Measurements from ENCODE around the gene PLCL1.

The PLCL1 gene

GRCh38 chr2:197986977-197987376 is 182.6 kb downstream of the PLCL1 start:
- no peak overlapping the region for H3K27ac ChIP-seq (ENCODE audit: low read depth, low read length)
- no peaks in the 10 kb centered on the region for H3K27me3 ChIP-seq (ENCODE audit: control insufficient read depth in 1 of 2, insufficient read depth in 2 of 2, low read length in 2 of 2)
- H3K9me3 ChIP-seq (ENCODE audit: control insufficient read depth in 1 of 2, low read length in 2 of 2): no peaks in the 10 kb centered on the region
- no peaks in the 10 kb centered on the region for H3K36me3 ChIP-seq (ENCODE audit: control insufficient read depth in 1 of 2, insufficient read depth in 2 of 2, low read length in 2 of 2)
- no peak overlapping the region for H3K9ac ChIP-seq (ENCODE audit: low read depth in 1 of 2, low read length in 2 of 2)
- no peak overlapping the region for H3K4me3 ChIP-seq (ENCODE audit: low read depth in 1 of 2, low read length in 2 of 2)
- no peaks in the 10 kb centered on the region for H3K4me1 ChIP-seq (ENCODE audit: control insufficient read depth in 1 of 2, insufficient read depth in 2 of 2, low read length in 2 of 2)

- H3K9me3 ChIP-seq (ENCODE audit: control insufficient read depth in 1 of 2, low read length in 2 of 2): no peaks in the 10 kb centered on the region
- H3K27ac ChIP-seq (ENCODE audit: low read depth, low read length): no peak overlapping the region
- H3K27me3 ChIP-seq (ENCODE audit: control insufficient read depth in 1 of 2, insufficient read depth in 2 of 2, low read length in 2 of 2): no peaks in the 10 kb centered on the region
- H3K36me3 ChIP-seq (ENCODE audit: control insufficient read depth in 1 of 2, insufficient read depth in 2 of 2, low read length in 2 of 2): no peaks in the 10 kb centered on the region
- H3K4me3 ChIP-seq (ENCODE audit: low read depth in 1 of 2, low read length in 2 of 2): no peak overlapping the region
- H3K9ac ChIP-seq (ENCODE audit: low read depth in 1 of 2, low read length in 2 of 2): no peak overlapping the region
- H3K4me1 ChIP-seq (ENCODE audit: control insufficient read depth in 1 of 2, insufficient read depth in 2 of 2, low read length in 2 of 2): no peaks in the 10 kb centered on the region
Observed at GRCh38 chr2:197990356-197990755, 186.0 kb downstream of the PLCL1 start.

GRCh38 chr2:197992482-197993133 is 188.2 kb downstream of the PLCL1 start:
- Histone ChIP-seq H3K4me1 (ENCODE audit: control insufficient read depth in 1 of 2, insufficient read depth in 2 of 2, low read length in 2 of 2) (no peaks in the 10 kb centered on the region), H3K36me3 (ENCODE audit: control insufficient read depth in 1 of 2, insufficient read depth in 2 of 2, low read length in 2 of 2) (no peaks in the 10 kb centered on the region), H3K27ac (ENCODE audit: low read depth, low read length) (no peak overlapping the region), H3K4me3 (ENCODE audit: low read depth in 1 of 2, low read length in 2 of 2) (no peak overlapping the region), H3K9ac (ENCODE audit: low read depth in 1 of 2, low read length in 2 of 2) (no peak overlapping the region), H3K27me3 (ENCODE audit: control insufficient read depth in 1 of 2, insufficient read depth in 2 of 2, low read length in 2 of 2) (no peaks in the 10 kb centered on the region), H3K9me3 (ENCODE audit: control insufficient read depth in 1 of 2, low read length in 2 of 2) (no peaks in the 10 kb centered on the region)

GRCh38 chr2:197993363-197993762 is 189.0 kb downstream of the PLCL1 start:
- Histone ChIP-seq H3K9ac (ENCODE audit: low read depth in 1 of 2, low read length in 2 of 2) (no peak overlapping the region), H3K27me3 (ENCODE audit: control insufficient read depth in 1 of 2, insufficient read depth in 2 of 2, low read length in 2 of 2) (no peaks in the 10 kb centered on the region), H3K4me3 (ENCODE audit: low read depth in 1 of 2, low read length in 2 of 2) (no peak overlapping the region), H3K9me3 (ENCODE audit: control insufficient read depth in 1 of 2, low read length in 2 of 2) (no peaks in the 10 kb centered on the region), H3K36me3 (ENCODE audit: control insufficient read depth in 1 of 2, insufficient read depth in 2 of 2, low read length in 2 of 2) (no peaks in the 10 kb centered on the region), H3K27ac (ENCODE audit: low read depth, low read length) (no peak overlapping the region), H3K4me1 (ENCODE audit: control insufficient read depth in 1 of 2, insufficient read depth in 2 of 2, low read length in 2 of 2) (no peaks in the 10 kb centered on the region)

GRCh38 chr2:197993830-197994229 is 189.4 kb downstream of the PLCL1 start:
- Histone ChIP-seq H3K9ac (ENCODE audit: low read depth in 1 of 2, low read length in 2 of 2) (no peak overlapping the region), H3K27me3 (ENCODE audit: control insufficient read depth in 1 of 2, insufficient read depth in 2 of 2, low read length in 2 of 2) (no peaks in the 10 kb centered on the region), H3K9me3 (ENCODE audit: control insufficient read depth in 1 of 2, low read length in 2 of 2) (no peaks in the 10 kb centered on the region), H3K4me1 (ENCODE audit: control insufficient read depth in 1 of 2, insufficient read depth in 2 of 2, low read length in 2 of 2) (no peaks in the 10 kb centered on the region), H3K27ac (ENCODE audit: low read depth, low read length) (no peak overlapping the region), H3K36me3 (ENCODE audit: control insufficient read depth in 1 of 2, insufficient read depth in 2 of 2, low read length in 2 of 2) (no peaks in the 10 kb centered on the region), H3K4me3 (ENCODE audit: low read depth in 1 of 2, low read length in 2 of 2) (no peak overlapping the region)

- Histone ChIP-seq H3K4me3 (ENCODE audit: low read depth in 1 of 2, low read length in 2 of 2) (no peak overlapping the region), H3K27me3 (ENCODE audit: control insufficient read depth in 1 of 2, insufficient read depth in 2 of 2, low read length in 2 of 2) (no peaks in the 10 kb centered on the region), H3K4me1 (ENCODE audit: control insufficient read depth in 1 of 2, insufficient read depth in 2 of 2, low read length in 2 of 2) (no peaks in the 10 kb centered on the region), H3K36me3 (ENCODE audit: control insufficient read depth in 1 of 2, insufficient read depth in 2 of 2, low read length in 2 of 2) (no peaks in the 10 kb centered on the region), H3K9ac (ENCODE audit: low read depth in 1 of 2, low read length in 2 of 2) (no peak overlapping the region), H3K9me3 (ENCODE audit: control insufficient read depth in 1 of 2, low read length in 2 of 2) (no peaks in the 10 kb centered on the region), H3K27ac (ENCODE audit: low read depth, low read length) (no peak overlapping the region)
Observed at GRCh38 chr2:197994751-197995150, 190.4 kb downstream of the PLCL1 start.

GRCh38 chr2:197996583-197996982 is 192.2 kb downstream of the PLCL1 start:
- H3K9ac ChIP-seq (ENCODE audit: low read depth in 1 of 2, low read length in 2 of 2): no peak overlapping the region
- H3K4me3 ChIP-seq (ENCODE audit: low read depth in 1 of 2, low read length in 2 of 2): no peak overlapping the region
- H3K27ac ChIP-seq (ENCODE audit: low read depth, low read length): no peak overlapping the region
- no peaks in the 10 kb centered on the region for H3K27me3 ChIP-seq (ENCODE audit: control insufficient read depth in 1 of 2, insufficient read depth in 2 of 2, low read length in 2 of 2)
- no peaks in the 10 kb centered on the region for H3K9me3 ChIP-seq (ENCODE audit: control insufficient read depth in 1 of 2, low read length in 2 of 2)
- H3K4me1 ChIP-seq (ENCODE audit: control insufficient read depth in 1 of 2, insufficient read depth in 2 of 2, low read length in 2 of 2): no peaks in the 10 kb centered on the region
- H3K36me3 ChIP-seq (ENCODE audit: control insufficient read depth in 1 of 2, insufficient read depth in 2 of 2, low read length in 2 of 2): no peaks in the 10 kb centered on the region

GRCh38 chr2:197997083-197997541 is 192.7 kb downstream of the PLCL1 start:
- no peak overlapping the region for H3K27ac ChIP-seq (ENCODE audit: low read depth, low read length)
- H3K27me3 ChIP-seq (ENCODE audit: control insufficient read depth in 1 of 2, insufficient read depth in 2 of 2, low read length in 2 of 2): no peaks in the 10 kb centered on the region
- no peaks in the 10 kb centered on the region for H3K36me3 ChIP-seq (ENCODE audit: control insufficient read depth in 1 of 2, insufficient read depth in 2 of 2, low read length in 2 of 2)
- H3K4me3 ChIP-seq (ENCODE audit: low read depth in 1 of 2, low read length in 2 of 2): no peak overlapping the region
- H3K9ac ChIP-seq (ENCODE audit: low read depth in 1 of 2, low read length in 2 of 2): no peak overlapping the region
- no peaks in the 10 kb centered on the region for H3K9me3 ChIP-seq (ENCODE audit: control insufficient read depth in 1 of 2, low read length in 2 of 2)
- H3K4me1 ChIP-seq (ENCODE audit: control insufficient read depth in 1 of 2, insufficient read depth in 2 of 2, low read length in 2 of 2): no peaks in the 10 kb centered on the region

- Histone ChIP-seq H3K27ac (ENCODE audit: low read depth, low read length) (no peak overlapping the region), H3K9me3 (ENCODE audit: control insufficient read depth in 1 of 2, low read length in 2 of 2) (no peaks in the 10 kb centered on the region), H3K9ac (ENCODE audit: low read depth in 1 of 2, low read length in 2 of 2) (no peak overlapping the region), H3K36me3 (ENCODE audit: control insufficient read depth in 1 of 2, insufficient read depth in 2 of 2, low read length in 2 of 2) (no peaks in the 10 kb centered on the region), H3K27me3 (ENCODE audit: control insufficient read depth in 1 of 2, insufficient read depth in 2 of 2, low read length in 2 of 2) (no peaks in the 10 kb centered on the region), H3K4me3 (ENCODE audit: low read depth in 1 of 2, low read length in 2 of 2) (no peak overlapping the region), H3K4me1 (ENCODE audit: control insufficient read depth in 1 of 2, insufficient read depth in 2 of 2, low read length in 2 of 2) (no peaks in the 10 kb centered on the region)
Observed at GRCh38 chr2:197998702-197999101, 194.3 kb downstream of the PLCL1 start.

- H3K27me3 ChIP-seq (ENCODE audit: control insufficient read depth in 1 of 2, insufficient read depth in 2 of 2, low read length in 2 of 2): no peaks in the 10 kb centered on the region
- no peak overlapping the region for H3K27ac ChIP-seq (ENCODE audit: low read depth, low read length)
- peaks cover 0 to 3% of the 10 kb centered on the region in 2 donors for H3K4me1 ChIP-seq (ENCODE audit: control insufficient read depth in 1 of 2, insufficient read depth in 2 of 2, low read length in 2 of 2)
- no peaks in the 10 kb centered on the region for H3K9me3 ChIP-seq (ENCODE audit: control insufficient read depth in 1 of 2, low read length in 2 of 2)
- H3K36me3 ChIP-seq (ENCODE audit: control insufficient read depth in 1 of 2, insufficient read depth in 2 of 2, low read length in 2 of 2): no peaks in the 10 kb centered on the region
- no peak overlapping the region for H3K9ac ChIP-seq (ENCODE audit: low read depth in 1 of 2, low read length in 2 of 2)
- no peak overlapping the region for H3K4me3 ChIP-seq (ENCODE audit: low read depth in 1 of 2, low read length in 2 of 2)
Observed at GRCh38 chr2:198000417-198000816, 196.0 kb downstream of the PLCL1 start.
